Measurements from ENCODE around the gene LRCH1.

LRCH1 gene

DNA sequence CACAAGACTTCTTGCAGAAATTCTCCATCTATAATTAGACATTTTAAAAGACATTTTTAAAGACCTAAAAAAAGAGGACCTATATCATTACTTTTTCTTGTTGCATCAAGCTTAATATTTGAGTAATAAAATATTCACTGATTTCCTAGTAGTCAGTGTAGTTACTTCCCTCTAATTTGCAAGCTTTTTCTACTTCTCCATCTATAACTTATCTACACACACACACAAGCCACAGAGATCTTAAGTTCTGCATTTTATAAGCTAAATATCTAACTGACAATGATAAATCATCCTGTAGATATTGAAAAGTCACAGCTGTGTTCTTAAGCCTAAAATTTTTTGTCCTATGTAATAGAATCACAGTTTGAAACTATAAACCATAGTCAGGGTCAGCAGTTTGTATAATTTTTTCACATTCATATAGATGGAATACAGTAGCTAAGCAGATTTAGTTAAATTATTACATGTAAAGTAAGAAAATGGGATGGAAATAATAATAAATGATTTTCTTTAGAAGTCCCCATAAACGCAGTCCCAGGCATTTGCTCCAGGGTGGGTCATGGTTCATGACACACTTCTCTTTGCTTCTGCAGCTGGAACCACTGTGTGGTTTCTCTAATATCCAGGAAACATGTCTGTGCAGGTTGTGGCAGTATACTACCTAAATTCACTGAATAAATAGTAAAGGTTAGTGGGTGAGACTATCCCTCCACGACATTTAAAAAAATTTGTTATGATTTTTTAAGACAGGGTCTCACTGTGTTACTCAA is 183.8 kb downstream of the LRCH1 start:
- DNase-seq (ENCODE audit: insufficient read length, low spot score) = no peak
- TF ChIP-seq, protein P1, sequence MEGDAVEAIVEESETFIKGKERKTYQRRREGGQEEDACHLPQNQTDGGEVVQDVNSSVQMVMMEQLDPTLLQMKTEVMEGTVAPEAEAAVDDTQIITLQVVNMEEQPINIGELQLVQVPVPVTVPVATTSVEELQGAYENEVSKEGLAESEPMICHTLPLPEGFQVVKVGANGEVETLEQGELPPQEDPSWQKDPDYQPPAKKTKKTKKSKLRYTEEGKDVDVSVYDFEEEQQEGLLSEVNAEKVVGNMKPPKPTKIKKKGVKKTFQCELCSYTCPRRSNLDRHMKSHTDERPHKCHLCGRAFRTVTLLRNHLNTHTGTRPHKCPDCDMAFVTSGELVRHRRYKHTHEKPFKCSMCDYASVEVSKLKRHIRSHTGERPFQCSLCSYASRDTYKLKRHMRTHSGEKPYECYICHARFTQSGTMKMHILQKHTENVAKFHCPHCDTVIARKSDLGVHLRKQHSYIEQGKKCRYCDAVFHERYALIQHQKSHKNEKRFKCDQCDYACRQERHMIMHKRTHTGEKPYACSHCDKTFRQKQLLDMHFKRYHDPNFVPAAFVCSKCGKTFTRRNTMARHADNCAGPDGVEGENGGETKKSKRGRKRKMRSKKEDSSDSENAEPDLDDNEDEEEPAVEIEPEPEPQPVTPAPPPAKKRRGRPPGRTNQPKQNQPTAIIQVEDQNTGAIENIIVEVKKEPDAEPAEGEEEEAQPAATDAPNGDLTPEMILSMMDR (IDR thresholded peaks at IDR 0.05; ENCODE audit: insufficient read depth, missing control alignments) = no peak
- no peak for FAIRE-seq

DNA sequence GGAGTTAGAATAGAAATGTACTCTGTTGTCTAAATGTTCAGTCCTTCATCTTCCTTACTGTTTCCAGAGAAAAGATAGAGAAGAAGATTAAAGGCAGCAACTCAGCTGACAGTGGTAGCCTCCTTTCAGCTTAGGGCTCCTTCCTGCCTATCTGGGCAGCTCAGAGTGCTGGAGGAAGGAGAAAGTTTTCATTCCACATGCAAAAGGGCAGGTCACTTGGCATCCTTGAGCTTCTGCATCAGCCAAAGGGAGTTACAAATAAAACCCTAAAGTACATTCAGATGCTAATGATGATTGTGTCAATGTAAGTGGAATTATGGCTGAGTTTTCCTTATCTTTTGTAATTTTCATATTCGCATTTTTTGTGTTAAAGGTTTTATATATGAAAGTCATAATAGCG is 185.1 kb downstream of the LRCH1 start:
- no peak for FAIRE-seq
- DNase-seq (ENCODE audit: insufficient read length, low spot score) = no peak

DNA sequence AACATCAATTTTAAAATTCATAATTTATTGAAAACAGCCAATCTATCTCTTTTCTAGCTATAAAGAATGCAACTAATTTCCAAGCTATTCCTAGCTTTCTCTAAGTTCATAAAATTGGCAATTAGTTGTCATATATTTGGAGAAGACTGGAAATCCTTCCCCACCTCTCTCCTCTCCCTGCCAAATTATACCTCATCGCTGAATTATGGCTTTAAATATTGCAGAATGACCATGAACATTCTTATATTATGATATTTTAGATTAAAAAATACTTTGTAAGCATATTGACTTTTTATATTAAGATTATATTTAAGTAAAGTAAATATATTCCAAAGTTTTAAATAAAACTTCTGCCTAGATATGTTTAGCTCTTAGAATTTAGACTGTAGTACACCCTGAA is 185.8 kb downstream of the LRCH1 start:
- TF ChIP-seq, protein P1 (IDR thresholded peaks at IDR 0.05; ENCODE audit: insufficient read depth, missing control alignments) = no peak
- no peak for DNase-seq (ENCODE audit: insufficient read length, low spot score)
- no peak for FAIRE-seq

More for the DNA sequence above, 185.1 kb downstream of the LRCH1 start:
- TF ChIP-seq, protein P1 (IDR thresholded peaks at IDR 0.05; ENCODE audit: insufficient read depth, missing control alignments) = no peak

DNA sequence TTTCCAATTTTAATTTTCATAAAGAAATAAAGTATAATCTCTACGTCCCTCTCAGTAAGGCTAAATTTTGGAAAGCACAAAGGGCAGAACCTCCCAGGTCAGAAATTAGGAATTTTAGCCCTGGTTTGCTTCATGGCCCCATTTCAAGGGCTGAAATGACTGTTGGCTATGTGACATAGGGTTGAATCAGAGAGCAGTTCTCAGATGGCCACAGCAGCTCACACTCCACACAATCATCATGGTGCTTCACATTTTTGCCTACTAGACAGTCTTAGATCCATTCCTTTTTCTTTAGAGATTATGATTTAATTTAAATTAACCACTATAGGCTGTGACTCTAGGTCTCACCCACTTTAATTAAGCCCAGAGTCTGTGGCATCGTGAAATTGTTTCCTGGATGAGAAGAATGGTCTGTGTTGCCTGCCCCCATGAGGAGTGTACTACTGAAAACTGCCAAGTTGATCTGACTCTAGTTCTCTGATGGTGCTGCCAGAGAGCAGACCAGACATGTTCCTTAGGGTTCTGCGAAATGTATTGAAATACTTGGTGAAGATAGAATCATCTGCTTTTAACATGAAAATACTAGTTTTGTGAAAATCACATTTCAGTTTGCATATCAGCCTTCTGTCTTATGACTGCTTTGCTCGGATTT is 186.6 kb downstream of the LRCH1 start:
- FAIRE-seq (no peak), DNase-seq (ENCODE audit: insufficient read length, low spot score) (no peak)
- TF ChIP-seq, protein P1 (IDR thresholded peaks at IDR 0.05; ENCODE audit: insufficient read depth, missing control alignments) = no peak

DNA sequence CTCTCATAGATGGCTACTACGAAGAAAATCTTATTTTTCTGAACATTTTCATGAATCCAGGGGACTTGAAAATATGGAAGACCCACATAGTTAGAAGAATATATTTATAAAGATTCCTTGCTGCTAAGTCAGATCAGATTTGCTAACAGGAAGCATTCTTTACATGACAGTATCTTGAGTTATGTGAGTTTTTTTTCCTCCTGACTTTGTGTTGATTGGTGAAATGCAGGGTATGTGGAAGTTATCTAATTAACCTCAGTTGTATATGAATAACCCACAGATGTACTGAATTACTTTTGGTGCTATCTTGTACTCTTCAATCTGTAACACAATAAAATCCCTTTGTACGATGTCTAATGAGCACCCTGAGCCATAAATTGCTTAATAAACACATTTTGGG is 190.2 kb downstream of the LRCH1 start:
- TF ChIP-seq, protein P1 (IDR thresholded peaks at IDR 0.05; ENCODE audit: insufficient read depth, missing control alignments) = no peak
- no peak for DNase-seq (ENCODE audit: insufficient read length, low spot score)
- FAIRE-seq = no peak

DNA sequence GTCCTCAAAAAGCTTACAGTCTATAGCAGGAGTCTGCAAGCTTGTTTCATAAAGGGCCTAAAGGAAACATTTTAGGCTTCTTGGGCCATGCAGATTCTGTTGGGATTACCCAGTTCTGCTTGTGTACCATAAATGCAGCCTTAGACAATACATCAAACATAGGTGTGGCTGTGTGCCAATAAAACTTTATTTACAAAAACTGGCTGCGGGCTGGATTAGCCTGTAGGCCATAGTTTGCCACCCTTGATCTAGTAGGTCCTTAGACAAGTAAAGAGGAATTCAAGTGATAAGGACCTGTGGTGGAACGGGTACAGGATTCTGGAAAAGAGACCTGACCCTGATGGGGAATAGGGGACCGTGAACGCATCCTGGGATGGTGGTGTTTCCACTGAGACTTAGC is 192.1 kb downstream of the LRCH1 start:
- TF ChIP-seq, protein P1 (IDR thresholded peaks at IDR 0.05; ENCODE audit: insufficient read depth, missing control alignments) = no peak
- FAIRE-seq = no peak
- no peak for DNase-seq (ENCODE audit: insufficient read length, low spot score)

DNA sequence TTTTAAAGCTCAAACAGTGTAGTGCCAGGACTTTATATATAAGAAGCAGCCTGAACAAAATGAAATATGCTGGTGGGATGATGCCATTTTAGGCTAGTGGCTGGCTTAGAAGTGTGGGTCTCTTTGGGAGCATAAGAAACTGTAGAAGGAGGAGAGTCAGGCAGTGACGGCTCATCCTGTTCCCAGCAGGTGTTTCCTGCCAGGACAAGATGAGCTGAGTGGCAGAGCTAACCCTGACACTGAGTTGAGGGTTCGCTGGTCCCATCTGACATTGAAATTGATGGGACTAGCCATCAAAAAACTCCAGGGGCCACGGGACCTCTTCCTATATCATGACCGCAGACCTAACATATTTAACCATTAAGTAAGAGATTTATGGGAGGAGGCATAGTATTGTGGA is 192.7 kb downstream of the LRCH1 start:
- TF ChIP-seq, protein P1 (IDR thresholded peaks at IDR 0.05; ENCODE audit: insufficient read depth, missing control alignments) = no peak
- DNase-seq (ENCODE audit: insufficient read length, low spot score) (no peak), FAIRE-seq (no peak)
